PC-3 (cell line): ENCODE data around the gene ADAM21.

Source experiments
- CTCF ChIP-seq: fragments of 300-600 bp; sonication (generic); conservative IDR thresholded peaks from 2 replicates; pipeline ENCODE4 v1.5.1; 2017; ENCODE audit warnings: antibody characterized with exemption, low read depth, mild to moderate bottlenecking, low read length
- EZH2 ChIP-seq: fragments of 300-600 bp; sonication (generic); IDR thresholded peaks from one replicate; pipeline ENCODE4 v1.6.1; 2017; ENCODE audit warnings: antibody characterized with exemption, mild to moderate bottlenecking, low read length; ENCODE audit not compliant: unreplicated experiment
- EZH2phosphoT487 ChIP-seq: fragments of 300-600 bp; sonication (generic); IDR thresholded peaks from 2 replicates; pipeline ENCODE4 v1.6.1; 2018; ENCODE audit warnings: mild to moderate bottlenecking, antibody characterized with exemption, low read length, borderline replicate concordance

GRCh38 chr14:70451874-70452273 is at the start of gene ADAM21:
- TF ChIP-seq CTCF = no peak
- no peak for TF ChIP-seq EZH2
- TF ChIP-seq EZH2phosphoT487 = no peak
